NCI-H748 (cell line): ENCODE measurements around the gene LAMB1.
A peak's percentile ranks its signal among the peaks of the same experiment; 100 is the strongest.

Source experiments
- DNase-seq: peaks from one replicate; lab custom pipeline; 2025; ENCODE audit not compliant: unreplicated experiment; lab: John Stamatoyannopoulos, UW

LAMB1 gene

DNA sequence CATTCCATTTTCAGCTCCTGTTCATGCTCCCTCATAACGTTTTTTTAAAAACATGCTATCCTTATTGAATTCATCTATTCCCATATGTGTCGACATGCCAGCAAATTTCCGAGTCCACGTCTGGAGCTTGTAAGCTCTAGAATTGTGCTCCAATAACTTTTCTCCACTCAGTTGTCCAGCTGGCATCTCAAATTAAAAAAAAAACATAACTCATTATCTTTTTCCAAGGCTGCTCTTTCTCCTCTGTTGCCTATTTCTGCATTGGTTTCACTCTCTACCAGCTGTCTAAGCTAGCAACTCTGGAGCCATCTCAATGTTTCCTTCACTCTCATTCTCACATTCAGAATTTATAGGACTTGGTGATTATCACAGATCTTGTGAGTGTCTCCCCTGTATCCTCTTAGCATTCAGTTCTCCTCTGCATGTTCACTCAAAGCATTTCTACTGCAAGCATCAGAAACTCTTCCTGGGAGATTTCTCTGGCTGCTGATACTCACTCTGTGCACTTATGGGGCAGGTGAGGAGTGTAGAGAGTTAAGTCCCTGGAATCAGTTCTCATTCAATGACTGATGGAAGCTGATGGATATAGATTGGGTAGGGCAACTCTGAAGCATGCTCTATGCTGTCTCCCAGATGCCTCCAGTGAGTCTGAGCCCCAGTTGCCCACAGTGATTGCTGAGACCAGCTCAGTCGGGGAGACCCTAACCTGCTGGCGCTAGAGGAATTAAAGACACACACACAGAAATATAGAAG lies 118.7 kb downstream of the LAMB1 start:
- DNase-seq, result no peak

DNA sequence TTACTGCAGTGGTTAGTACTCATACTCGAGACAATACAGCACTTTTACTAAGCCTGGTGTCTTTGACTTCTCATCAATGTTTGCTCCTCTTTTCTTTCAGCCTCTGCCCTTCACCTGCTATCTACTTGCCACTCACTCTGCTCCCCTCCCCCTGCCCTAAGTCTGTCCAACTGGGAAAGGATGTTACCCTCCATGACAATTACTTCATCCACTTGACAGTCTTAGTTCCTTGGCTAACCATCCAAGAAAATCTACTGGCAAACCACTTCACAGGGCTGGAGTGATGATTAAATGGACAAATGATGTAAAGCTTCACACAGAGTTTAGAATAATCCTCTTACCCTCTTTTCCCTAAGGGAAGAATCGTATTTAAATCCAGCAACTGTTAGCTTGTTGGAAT lies 120.2 kb downstream of the LAMB1 start:
- DNase-seq, result no peak

DNA sequence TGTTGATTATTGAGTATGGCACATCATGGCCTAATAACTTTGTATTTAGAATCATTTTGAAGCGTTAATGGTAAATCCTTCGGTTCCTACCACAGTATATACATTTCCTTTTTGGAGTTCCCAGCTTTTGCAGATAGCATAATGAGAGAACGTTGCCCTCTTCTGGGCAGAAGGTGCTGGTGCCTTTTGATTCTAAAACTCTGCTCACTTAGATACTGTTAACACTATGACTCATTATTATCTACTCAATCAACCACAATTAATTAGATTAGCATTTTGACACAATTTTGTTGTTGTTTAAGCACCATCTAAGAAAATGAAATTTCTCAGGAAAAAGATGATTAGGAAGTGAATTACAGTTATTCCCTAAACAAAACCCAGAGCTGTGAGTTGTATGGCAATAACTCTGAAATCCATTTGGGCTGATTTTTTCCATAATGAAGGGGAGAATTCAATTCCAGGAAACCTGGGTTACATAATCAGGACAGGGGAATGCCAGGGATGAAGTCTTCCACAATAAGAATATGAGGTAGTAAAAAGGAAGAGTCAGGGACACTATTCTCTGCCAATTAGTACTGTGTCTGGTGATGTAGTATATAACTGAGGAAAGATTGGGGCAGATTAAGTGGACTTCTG lies 123.4 kb downstream of the LAMB1 start:
- DNase-seq, result peak; percentile 50

DNA sequence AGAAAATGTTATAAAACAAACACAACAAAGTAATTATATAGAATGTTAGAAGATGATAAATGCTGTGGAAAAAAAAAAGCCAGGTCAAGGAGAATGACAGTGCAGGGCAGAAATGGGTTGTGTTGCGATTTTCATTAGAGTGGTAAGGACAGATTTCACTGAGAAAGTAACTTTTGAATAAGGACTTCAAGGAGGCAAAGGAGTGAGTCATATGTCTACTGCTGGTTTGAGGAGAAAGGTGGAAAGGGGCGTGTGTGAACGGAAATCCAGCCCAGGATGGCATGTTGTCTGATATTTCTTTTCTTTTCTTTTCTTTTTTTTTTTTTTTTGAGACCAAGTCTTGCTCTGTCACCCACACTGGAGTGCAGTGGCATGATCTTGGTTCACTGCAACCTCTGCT lies 124.3 kb downstream of the LAMB1 start:
- no peak for DNase-seq

DNA sequence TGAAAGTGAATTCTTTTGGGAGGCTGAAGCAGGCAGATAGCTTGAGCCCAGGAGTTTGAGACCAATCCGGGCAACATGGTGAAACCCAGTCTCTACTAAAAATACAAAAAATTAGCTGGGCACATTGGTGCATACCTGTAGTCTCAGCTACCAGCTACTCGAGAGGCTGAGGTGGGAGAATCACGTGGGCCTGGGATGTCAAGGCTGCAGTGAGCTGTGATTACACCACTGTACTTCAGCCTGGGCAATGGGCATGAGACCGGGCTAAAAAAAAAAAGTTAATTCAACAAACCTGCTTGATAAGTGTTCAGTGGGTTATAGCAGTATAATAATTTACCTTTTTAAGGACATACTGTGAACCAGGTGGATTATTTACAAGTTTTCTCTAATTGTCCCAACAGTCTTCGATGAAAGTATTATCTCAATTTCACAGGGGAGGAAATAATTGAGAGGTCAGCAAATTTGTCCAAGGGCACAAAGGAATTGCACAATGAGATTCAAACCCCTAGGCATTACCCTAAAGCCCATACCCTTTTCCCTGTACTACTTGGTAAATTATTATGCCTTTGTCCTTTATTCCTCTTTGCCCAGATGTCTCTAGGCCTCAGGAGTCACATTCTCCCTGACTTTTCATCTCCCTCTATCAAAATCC lies 125.1 kb downstream of the LAMB1 start:
- DNase-seq, result no peak

DNA sequence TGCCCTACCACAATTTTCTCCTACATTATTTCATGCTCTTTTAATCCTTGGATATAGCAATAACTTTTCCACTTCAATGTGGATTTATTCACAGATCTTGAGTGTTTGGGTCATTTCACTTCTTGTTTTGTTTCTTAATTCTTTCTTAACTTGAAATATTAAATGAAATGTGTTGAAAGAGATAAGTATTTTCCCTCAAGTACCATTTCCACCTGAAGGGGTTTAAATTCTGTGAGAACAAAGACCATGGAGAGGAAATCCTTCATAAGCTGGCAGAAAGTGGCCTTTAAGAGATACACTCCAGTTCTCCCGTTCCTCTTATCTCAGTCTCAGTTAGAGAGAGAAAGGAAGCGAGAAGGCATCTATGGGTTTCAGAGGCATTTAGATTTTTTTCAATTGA lies 126.0 kb downstream of the LAMB1 start:
- no peak for DNase-seq

DNA sequence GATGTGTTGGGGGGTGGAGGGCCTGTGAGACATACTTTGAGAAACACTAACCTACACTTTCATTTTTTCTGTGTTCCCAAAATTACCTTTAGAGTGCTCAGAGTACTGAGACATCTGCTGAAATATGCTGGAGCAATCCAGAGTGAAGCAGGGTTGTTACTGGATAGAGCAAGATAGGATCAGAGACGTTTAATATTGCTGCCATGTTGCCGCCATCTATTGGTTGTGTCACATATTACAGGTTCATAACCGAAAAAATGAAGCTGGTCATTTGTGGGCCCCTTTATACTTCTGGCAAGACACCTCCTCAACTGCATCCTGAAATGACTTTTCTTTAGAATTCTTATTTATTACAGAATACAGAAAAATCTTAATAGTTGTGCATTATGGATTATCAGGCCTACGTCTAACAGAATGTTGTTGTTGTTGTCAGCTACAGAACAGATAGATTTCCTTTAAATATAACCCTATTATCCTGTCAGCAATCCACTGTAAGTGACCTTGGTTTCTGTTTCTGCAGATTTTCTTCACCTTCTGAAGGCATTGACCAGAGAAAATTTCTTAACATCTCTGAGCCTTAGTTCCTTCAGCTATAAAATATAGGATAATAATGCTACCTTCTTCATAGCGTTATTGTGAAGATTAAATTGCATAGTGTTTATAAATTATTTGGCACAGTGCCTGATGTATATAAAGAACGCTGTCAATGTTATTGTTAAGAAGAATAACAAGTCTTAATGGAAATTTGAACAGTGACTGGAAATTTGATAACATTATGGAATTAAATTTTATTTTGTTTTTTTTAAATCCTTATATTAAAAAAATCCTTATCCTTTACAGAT lies 128.1 kb downstream of the LAMB1 start:
- DNase-seq, result peak; percentile 63

DNA sequence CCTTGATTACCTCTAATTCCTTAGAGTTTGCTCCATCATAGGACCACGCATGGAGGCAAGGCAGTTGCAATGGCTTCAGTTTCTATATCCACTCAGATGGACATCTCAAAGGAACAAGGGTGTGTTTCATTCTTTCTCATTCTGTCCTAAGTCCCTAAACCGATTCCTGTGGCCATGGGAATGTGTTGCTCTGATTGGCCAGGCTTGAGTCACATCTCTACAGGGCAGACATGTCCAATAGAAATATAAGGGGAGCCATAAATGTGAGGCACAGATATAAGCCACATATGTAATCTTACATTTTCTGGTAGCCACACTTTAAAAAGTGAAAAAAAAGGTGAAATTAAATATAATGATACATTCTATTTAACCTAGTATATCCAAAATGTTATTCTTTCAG lies 128.8 kb downstream of the LAMB1 start:
- no peak for DNase-seq
